ENCODE data around the gene TBC1D24.

TBC1D24 gene

GRCh38 chr16:2450535-2450934 lies 24.4 kb upstream of the TBC1D24 start:
- no peak for DNase-seq (ENCODE audit: low read depth)

- no peak for DNase-seq (ENCODE audit: low read depth)
Observed at GRCh38 chr16:2450975-2451381, 23.9 kb upstream of the TBC1D24 start.

- no peak for DNase-seq (ENCODE audit: low read depth)
Observed at GRCh38 chr16:2451851-2452320, 23.0 kb upstream of the TBC1D24 start.

GRCh38 chr16:2452650-2453049 lies 22.3 kb upstream of the TBC1D24 start:
- DNase-seq (ENCODE audit: low read depth), result no peak

- DNase-seq (ENCODE audit: low read depth), result no peak
Observed at GRCh38 chr16:2455081-2455845, 19.7 kb upstream of the TBC1D24 start.

- no peak for DNase-seq (ENCODE audit: low read depth)
Observed at GRCh38 chr16:2456551-2457153, 18.3 kb upstream of the TBC1D24 start.

GRCh38 chr16:2457267-2457666 lies 17.7 kb upstream of the TBC1D24 start:
- DNase-seq (ENCODE audit: low read depth), result no peak

- DNase-seq (ENCODE audit: low read depth), result no peak
Observed at GRCh38 chr16:2457946-2458345, 17.0 kb upstream of the TBC1D24 start.

- no peak for DNase-seq (ENCODE audit: low read depth)
Observed at GRCh38 chr16:2458887-2459646, 15.9 kb upstream of the TBC1D24 start.

- peak; percentile 46 for DNase-seq (ENCODE audit: low read depth)
Observed at GRCh38 chr16:2459647-2460390, 15.1 kb upstream of the TBC1D24 start, which contains the start of gene TEDC2. Gene TEDC2, plus strand, starts transcription at chr16:2460109. Its CDS starts 36 bp downstream, at chr16:2460145.

- DNase-seq (ENCODE audit: low read depth), result no peak
Observed at GRCh38 chr16:2460391-2460713, 14.6 kb upstream of the TBC1D24 start.

GRCh38 chr16:2460916-2461315 lies 14.0 kb upstream of the TBC1D24 start:
- no peak for DNase-seq (ENCODE audit: low read depth)

- no peak for DNase-seq (ENCODE audit: low read depth)
Observed at GRCh38 chr16:2462031-2462866, 12.7 kb upstream of the TBC1D24 start.

- no peak for DNase-seq (ENCODE audit: low read depth)
Observed at GRCh38 chr16:2464333-2464732, 10.6 kb upstream of the TBC1D24 start.

- DNase-seq (ENCODE audit: low read depth), result no peak
Observed at GRCh38 chr16:2465653-2466415, 9.1 kb upstream of the TBC1D24 start.

- no peak for DNase-seq (ENCODE audit: low read depth)
Observed at GRCh38 chr16:2466667-2467527, 8.0 kb upstream of the TBC1D24 start.

- DNase-seq (ENCODE audit: low read depth), result no peak
Observed at GRCh38 chr16:2467528-2468232, 7.2 kb upstream of the TBC1D24 start.

GRCh38 chr16:2468233-2468724 lies 6.6 kb upstream of the TBC1D24 start:
- no peak for DNase-seq (ENCODE audit: low read depth)
